HUES6 (cell line): ENCODE measurements around the gene RALBP1.
A peak's percentile ranks its signal among the peaks of the same experiment; 100 is the strongest.
"Not testable (repeated sequence)": the region's sequence is repeated elsewhere in the genome, so short reads cannot be mapped to it uniquely, and the experiment has no call there.

Experiments
- H3K27ac ChIP-seq: 2 replicates; pipeline ENCODE4 v1.7.0; 2013; ENCODE audit warnings: low read depth, mild to moderate bottlenecking, low read length, inconsistent platforms
- H3K27me3 ChIP-seq: 2 replicates; pipeline ENCODE4 v1.6.1; 2013; ENCODE audit warnings: low read length; ENCODE audit not compliant: control insufficient read depth, insufficient read depth
- H3K36me3 ChIP-seq: 2 replicates; pipeline ENCODE4 v1.6.1; 2013; ENCODE audit warnings: low read length; ENCODE audit not compliant: control insufficient read depth, insufficient read depth
- H3K4me1 ChIP-seq: 2 replicates; pipeline ENCODE4 v1.6.1; 2013; ENCODE audit warnings: low read length; ENCODE audit not compliant: control insufficient read depth, insufficient read depth
- H3K4me3 ChIP-seq: 2 replicates; pipeline ENCODE4 v1.5.1; 2013; ENCODE audit warnings: low read depth, low read length
- H3K9ac ChIP-seq: one replicate; pipeline ENCODE4 v1.6.1; 2013; ENCODE audit warnings: mild to moderate bottlenecking, low read length
- H3K9me3 ChIP-seq: 2 replicates; pipeline ENCODE4 v1.6.1; 2013; ENCODE audit warnings: low read depth, low read length; ENCODE audit not compliant: control insufficient read depth, insufficient read depth

RALBP1 gene

DNA sequence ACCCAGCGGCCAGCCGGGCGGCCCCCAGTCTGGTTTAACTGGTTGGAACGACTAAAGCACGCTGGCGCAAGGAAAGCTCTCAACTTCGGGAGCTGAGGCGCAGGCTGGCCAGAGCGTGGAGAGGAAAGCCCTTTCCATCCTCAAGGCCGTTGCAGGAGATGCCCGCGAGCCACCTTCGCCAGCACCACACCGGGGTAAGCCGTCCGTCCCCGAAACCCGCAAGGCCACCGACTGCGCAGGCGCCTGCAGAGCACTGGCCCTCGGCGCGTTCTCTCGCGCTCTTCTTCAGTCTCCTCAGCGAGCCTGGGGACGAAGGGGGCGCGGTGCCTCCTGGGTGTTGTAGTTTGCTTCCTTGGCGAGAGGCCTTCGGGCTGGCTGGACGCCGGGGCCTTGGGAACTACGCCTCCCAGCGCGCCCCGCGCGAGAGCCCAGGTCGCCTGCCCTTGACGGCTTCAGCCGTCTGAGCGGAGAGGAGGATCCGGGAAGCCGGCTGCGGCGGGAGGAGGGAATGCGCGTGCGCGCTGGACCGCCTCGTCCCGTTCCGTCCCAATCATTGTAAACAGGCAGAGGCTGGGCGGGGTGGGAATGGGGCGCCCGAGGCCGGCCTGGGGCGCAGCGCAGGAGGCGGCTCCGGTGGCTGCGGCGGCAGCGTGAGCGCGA is at the start of gene RALBP1:
TSS of gene RALBP1 (plus strand) at position 531 of the 660 bp plus-strand sequence. CDS start 37,533 bp downstream, outside the sequence.
- H3K4me1 ChIP-seq, result peaks cover 8% of the 10 kb centered on the region; the same call in 1 of the 2 replicates
- no peaks in the 10 kb centered on the region for H3K9me3 ChIP-seq
- peak within 1 kb of the TSS; percentile 96 for H3K9ac ChIP-seq
- H3K36me3 ChIP-seq, result no peaks in the 10 kb centered on the region
- peak within 1 kb of the TSS; percentile 68; the same call in 1 of the 2 replicates for H3K27ac ChIP-seq
- H3K4me3 ChIP-seq, result peak within 1 kb of the TSS; percentile 92
- H3K27me3 ChIP-seq, result no peaks in the 10 kb centered on the region

DNA sequence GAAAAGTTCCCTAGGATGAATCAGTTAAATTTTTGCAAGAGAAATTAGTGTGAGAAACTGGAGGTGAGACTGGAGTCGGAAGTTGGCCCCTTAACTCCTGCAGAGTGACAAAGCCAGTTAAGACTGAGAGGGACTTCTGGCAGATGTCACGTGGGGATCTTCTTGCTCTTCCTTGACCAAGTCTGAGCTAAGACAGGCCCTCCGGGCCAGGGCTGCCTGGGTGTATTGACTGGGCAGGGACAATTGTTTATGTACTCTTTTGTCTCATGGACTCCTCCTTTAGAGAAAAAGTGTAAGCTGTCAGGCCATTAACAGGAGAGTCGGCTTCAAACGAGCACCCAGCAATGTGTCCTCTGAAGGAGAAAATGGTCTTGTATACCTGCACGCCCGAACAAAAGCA is 48.6 kb upstream of the RALBP1 start:
- Histone ChIP-seq H3K4me3 (no peak overlapping the region), H3K27ac (no peak overlapping the region), H3K9ac (no peak overlapping the region), H3K9me3 (peaks cover 25% of the 10 kb centered on the region), H3K4me1 (no peaks in the 10 kb centered on the region), H3K36me3 (no peaks in the 10 kb centered on the region), H3K27me3 (no peaks in the 10 kb centered on the region)

DNA sequence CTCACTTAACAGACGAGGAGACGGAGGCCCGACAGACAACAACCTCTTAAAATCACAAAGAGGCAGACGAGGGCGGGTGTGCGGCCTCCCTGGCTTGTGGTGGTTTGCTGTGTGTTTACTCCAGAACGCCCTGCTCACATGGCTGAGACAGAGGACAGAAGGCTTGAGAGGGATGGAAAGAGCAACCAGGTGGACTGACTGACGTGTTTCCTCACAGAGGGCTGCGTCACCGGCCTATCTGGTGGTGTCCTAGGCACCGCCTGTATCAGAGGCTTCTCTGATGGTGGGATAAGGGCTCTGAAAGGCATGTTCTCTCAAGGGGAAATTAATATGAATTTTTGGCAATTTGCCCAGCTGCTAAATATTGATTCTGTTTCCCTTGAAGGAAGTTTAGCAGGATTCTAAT is 47.0 kb upstream of the RALBP1 start:
- Histone ChIP-seq H3K9me3 (peaks cover 24% of the 10 kb centered on the region), H3K9ac (no peak overlapping the region), H3K27me3 (no peaks in the 10 kb centered on the region), H3K4me1 (no peaks in the 10 kb centered on the region), H3K36me3 (no peaks in the 10 kb centered on the region), H3K27ac (no peak overlapping the region), H3K4me3 (no peak overlapping the region)

DNA sequence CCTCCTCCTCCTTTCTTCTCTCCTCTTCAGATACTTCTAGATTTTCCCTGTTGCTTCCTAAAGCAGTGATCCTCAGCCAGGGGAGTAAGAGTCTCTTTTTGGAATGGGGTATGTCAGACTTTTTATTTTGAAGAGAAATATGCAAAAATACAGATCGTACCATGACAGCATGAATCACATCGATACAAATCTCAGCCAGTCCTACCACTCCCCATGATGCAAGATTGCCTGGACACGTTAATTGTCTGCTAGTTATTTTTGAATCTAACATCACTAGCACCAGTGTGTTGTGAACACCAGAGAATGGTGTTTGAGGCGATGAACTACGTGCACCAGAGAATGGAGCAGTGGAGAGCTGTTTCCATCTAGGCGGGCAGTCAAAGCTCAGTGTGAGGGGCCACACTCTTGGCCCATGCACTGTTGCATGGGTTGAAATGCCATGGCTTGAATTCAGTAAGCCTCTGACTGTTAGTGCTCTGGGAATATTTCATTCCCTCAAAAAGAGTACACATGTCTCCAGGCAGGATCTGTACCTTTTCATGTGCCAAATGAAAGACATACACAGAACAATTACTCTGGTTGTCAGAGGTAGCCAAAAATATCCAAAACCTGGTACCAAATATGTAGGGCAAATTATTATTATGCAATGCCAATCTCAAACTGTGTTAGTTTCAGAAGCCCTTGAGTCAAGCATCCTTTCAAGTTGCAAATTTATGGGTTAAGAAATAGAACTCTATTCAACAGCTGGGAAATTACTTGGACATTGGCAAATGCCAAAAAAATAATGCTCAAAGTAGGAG is 46.3 kb upstream of the RALBP1 start:
- Histone ChIP-seq H3K4me3 (no peak overlapping the region), H3K36me3 (no peaks in the 10 kb centered on the region), H3K27ac (no peak overlapping the region), H3K4me1 (peaks cover 5% of the 10 kb centered on the region), H3K9me3 (peaks cover 17% of the 10 kb centered on the region), H3K27me3 (no peaks in the 10 kb centered on the region), H3K9ac (no peak overlapping the region)

DNA sequence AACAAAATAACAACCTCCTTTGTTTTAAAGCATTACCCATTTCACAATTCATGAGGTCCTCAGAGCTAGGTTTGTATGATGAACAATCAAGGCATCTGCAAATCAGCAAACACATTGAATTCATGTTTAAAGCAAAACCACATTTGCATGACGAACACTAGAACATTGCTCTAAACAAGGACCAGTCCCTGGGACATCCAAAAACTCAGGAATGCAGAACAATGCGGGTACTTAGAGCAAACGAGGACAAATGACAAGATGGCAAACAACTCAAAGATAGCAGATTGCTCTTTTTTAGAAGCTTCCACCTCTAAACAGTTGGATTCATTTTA is 45.7 kb upstream of the RALBP1 start:
- Histone ChIP-seq H3K36me3 (no peaks in the 10 kb centered on the region), H3K27me3 (no peaks in the 10 kb centered on the region), H3K9ac (no peak overlapping the region), H3K4me1 (peaks cover 9% of the 10 kb centered on the region), H3K27ac (no peak overlapping the region), H3K4me3 (no peak overlapping the region), H3K9me3 (peaks cover 13% of the 10 kb centered on the region)

DNA sequence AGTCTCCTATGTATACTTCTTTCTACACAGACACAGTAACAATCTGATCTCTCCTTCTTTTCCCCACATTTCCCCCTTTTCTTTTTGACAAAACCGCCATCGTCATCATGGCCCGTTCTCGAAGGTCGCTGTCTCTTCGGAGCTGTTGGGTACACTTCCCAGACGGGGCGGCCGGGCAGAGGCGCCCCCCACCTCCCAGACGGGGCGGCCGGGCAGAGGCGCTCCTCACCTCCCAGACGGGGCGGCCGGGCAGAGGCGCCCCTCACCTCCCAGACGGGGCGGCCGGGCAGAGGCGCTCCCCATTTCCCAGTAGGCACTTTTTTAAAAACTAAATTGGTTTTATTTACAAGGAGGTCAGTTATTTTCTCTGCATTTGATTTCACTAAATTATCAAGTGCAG is 45.0 kb upstream of the RALBP1 start:
- H3K27ac ChIP-seq, H3K4me1 ChIP-seq, H3K9ac ChIP-seq, H3K36me3 ChIP-seq, H3K4me3 ChIP-seq, H3K27me3 ChIP-seq: not testable (repeated sequence)
- peaks cover 13% of the 10 kb centered on the region for H3K9me3 ChIP-seq

DNA sequence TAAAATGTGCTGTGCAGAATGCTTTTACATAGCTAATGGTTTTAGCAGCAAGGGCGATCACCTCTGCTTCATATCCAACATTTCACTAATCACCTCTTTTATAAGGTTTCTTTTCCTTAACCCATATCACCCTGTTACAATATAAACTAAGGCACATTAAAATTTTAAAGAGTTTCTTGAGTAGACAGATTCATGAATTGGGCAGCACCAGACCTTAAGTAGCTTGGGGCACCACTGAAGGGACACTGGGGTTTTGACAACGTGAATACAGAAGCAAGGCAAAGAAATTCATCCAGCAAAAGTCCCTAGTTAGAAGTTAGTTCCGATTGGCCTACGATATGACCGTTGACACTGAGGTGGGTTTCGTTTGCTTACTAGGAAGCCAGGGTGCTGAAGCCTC is 44.0 kb upstream of the RALBP1 start:
- no peak overlapping the region for H3K27ac ChIP-seq
- no peaks in the 10 kb centered on the region for H3K27me3 ChIP-seq
- peaks cover 13% of the 10 kb centered on the region for H3K9me3 ChIP-seq
- no peak overlapping the region for H3K9ac ChIP-seq
- no peaks in the 10 kb centered on the region for H3K36me3 ChIP-seq
- no peak overlapping the region for H3K4me3 ChIP-seq
- H3K4me1 ChIP-seq, result peaks cover 9% of the 10 kb centered on the region

DNA sequence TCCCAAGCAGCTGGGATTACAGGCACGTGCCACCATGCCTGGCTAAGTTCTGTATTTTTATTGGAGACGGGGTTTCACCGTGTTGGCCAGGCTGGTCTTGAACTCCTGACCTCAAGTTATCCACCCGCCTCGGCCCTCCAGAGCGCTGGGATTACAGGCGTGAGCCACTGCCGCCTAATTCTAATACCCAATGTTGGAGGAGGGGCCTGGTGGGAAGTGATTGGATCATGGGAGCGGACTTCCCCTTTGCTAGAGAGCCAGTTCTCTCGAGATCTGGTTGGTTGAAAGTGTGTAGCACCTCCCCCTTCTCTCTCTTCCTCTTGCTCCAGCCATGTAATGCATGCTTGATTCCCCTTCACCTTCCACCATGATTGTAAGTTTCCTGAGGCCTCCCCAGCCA is 42.2 kb upstream of the RALBP1 start:
- Histone ChIP-seq H3K9me3 (peaks cover 13% of the 10 kb centered on the region), H3K4me1 (peaks cover 16% of the 10 kb centered on the region)
- not testable (repeated sequence) for H3K27ac ChIP-seq, H3K4me3 ChIP-seq, H3K36me3 ChIP-seq, H3K9ac ChIP-seq, H3K27me3 ChIP-seq

DNA sequence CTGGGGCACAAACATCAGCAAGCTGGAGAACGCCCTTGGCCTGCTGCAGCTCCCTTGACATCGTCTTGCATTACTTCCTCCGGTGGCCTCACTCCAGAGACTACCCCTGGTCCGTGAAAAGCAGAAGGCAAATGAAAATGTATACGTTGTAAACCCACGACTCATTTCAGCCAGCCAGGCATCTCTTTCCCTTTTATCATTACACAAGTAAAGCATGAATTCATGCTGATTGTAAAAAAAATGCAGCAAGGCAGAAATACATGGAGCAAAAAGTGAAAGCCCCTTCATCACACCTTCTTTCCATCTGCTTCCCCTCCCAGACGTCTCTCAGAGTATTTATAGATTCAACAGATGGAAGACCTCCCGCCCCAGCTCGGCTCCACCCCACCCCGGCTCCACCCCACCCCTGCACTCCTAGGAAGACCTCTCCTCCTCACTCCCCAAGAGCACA is 41.6 kb upstream of the RALBP1 start:
- Histone ChIP-seq H3K27me3 (no peaks in the 10 kb centered on the region), H3K36me3 (no peaks in the 10 kb centered on the region), H3K4me1 (peaks cover 16% of the 10 kb centered on the region), H3K9ac (no peak overlapping the region), H3K9me3 (peaks cover 11% of the 10 kb centered on the region), H3K4me3 (no peak overlapping the region), H3K27ac (no peak overlapping the region)

DNA sequence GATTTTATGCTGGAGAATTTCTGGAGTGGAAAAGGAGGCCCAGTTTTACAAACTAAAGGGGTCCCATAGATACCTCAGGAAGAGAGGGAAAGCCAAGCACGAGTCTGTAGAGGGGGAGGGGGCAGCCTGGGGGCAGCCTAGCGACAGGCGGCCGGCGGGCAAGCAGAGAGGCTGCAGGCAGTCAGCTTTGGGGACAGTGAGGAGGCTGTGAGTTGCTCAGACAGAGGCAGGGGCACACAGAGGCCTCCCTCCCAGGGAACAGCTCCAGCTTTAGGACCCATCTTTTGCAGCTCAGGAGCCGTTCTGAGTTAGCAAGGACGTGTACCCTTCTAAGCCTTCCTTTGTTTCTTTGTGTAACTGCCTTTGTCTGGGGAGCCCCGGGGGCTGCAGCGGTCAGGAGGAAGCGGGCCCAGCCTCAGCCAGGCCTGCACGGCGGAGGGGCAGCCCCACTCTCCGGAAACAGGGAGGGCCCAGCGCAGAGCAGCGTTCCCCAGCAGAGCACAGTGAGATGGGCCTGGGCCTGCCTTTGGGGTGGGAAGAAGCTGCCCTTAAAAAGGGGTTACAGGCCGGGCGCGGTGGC is 41.1 kb upstream of the RALBP1 start:
- H3K27me3 ChIP-seq, result no peaks in the 10 kb centered on the region

DNA sequence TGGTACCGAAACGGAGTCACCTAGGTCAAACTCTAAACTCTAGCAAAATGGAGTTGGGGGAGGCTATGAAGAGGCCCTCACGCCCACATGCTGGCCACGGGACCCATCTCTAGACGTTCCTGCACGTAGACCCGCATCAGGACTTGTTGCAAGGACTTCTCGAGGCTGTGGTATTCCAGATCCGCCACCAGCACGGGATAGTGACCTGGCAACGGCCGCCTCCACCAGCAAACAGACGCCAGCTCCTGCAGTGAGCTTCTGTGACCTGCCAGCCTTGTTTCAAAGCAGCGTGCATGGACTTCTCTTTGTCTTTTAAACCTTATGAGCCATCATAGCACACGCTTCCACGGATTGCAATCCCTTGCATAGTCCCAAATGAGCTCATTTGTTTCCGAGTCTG is 40.3 kb upstream of the RALBP1 start:
- Histone ChIP-seq H3K27me3 (no peaks in the 10 kb centered on the region), H3K4me1 (peaks cover 16% of the 10 kb centered on the region), H3K36me3 (no peaks in the 10 kb centered on the region), H3K9ac (no peak overlapping the region), H3K9me3 (peaks cover 8% of the 10 kb centered on the region), H3K27ac (no peak overlapping the region), H3K4me3 (no peak overlapping the region)

More for the DNA sequence above, 41.1 kb upstream of the RALBP1 start:
- H3K9me3 ChIP-seq, result peaks cover 11% of the 10 kb centered on the region
- H3K4me3 ChIP-seq, result no peak overlapping the region
- peak overlapping the region; percentile 61 for H3K9ac ChIP-seq
- peaks cover 16% of the 10 kb centered on the region for H3K4me1 ChIP-seq
- peak overlapping the region; percentile 55; the same call in 1 of the 2 replicates for H3K27ac ChIP-seq
- H3K36me3 ChIP-seq, result no peaks in the 10 kb centered on the region
